Midbrain (tissue), 1 donor: Measurements from ENCODE around the gene RSBN1L.
A peak's percentile ranks its signal among the peaks of the same experiment; 100 is the strongest.
"Not testable (repeated sequence)": the region's sequence is repeated elsewhere in the genome, so short reads cannot be mapped to it uniquely, and the experiment has no call there.

Experiments used
- DNase-seq: peaks from one replicate; lab custom pipeline; 2025; lab: John Stamatoyannopoulos, UW

Gene RSBN1L

GRCh38 chr7:77770316-77770715 is 74.1 kb downstream of the RSBN1L start:
- DNase-seq, result no peak

GRCh38 chr7:77771901-77772300 is 75.6 kb downstream of the RSBN1L start:
- DNase-seq, result no peak

GRCh38 chr7:77778535-77778934 is 82.3 kb downstream of the RSBN1L start:
- DNase-seq, result no peak

- DNase-seq, result no peak
These were observed 86.1 kb downstream of the RSBN1L start for GRCh38 chr7:77782383-77782782.

GRCh38 chr7:77783111-77783510 is 86.9 kb downstream of the RSBN1L start:
- DNase-seq, result no peak

- no peak for DNase-seq
These were observed 87.3 kb downstream of the RSBN1L start for GRCh38 chr7:77783545-77783944.

- not testable (repeated sequence) for DNase-seq
These were observed 88.2 kb downstream of the RSBN1L start for GRCh38 chr7:77784426-77784825.

- DNase-seq, result no peak
These were observed 89.8 kb downstream of the RSBN1L start for GRCh38 chr7:77786018-77786417.

- DNase-seq, result no peak
These were observed 90.5 kb downstream of the RSBN1L start for GRCh38 chr7:77786741-77787140.

- no peak for DNase-seq
These were observed 92.2 kb downstream of the RSBN1L start for GRCh38 chr7:77788327-77788902.

GRCh38 chr7:77791336-77791735 is 95.1 kb downstream of the RSBN1L start:
- DNase-seq, result no peak

- DNase-seq, result no peak
These were observed 95.7 kb downstream of the RSBN1L start for GRCh38 chr7:77791956-77792355.

GRCh38 chr7:77794000-77794399 is 97.7 kb downstream of the RSBN1L start:
- no peak for DNase-seq

- DNase-seq, result no peak
These were observed 99.8 kb downstream of the RSBN1L start for GRCh38 chr7:77796109-77796508.

- no peak for DNase-seq
These were observed 100.7 kb downstream of the RSBN1L start for GRCh38 chr7:77796960-77797359.

- peak; percentile 37 for DNase-seq
These were observed 101.6 kb downstream of the RSBN1L start for GRCh38 chr7:77797734-77798393.

- DNase-seq, result peak; percentile 100
These were observed 102.3 kb downstream of the RSBN1L start, which contains the start of the genes PHTF2 and TMEM60 for GRCh38 chr7:77798394-77799077. PHTF2 (plus strand) TSS chr7:77798773. TMEM60 (minus strand) TSS chr7:77798434; CDS start chr7:77794373, 4,061 bp downstream.

GRCh38 chr7:77799078-77799964 is 103.1 kb downstream of the RSBN1L start:
- DNase-seq, result peak; percentile 13

GRCh38 chr7:77800158-77800557 is 103.9 kb downstream of the RSBN1L start:
- DNase-seq, result no peak

GRCh38 chr7:77800730-77801129 is 104.5 kb downstream of the RSBN1L start:
- DNase-seq, result no peak

GRCh38 chr7:77802557-77803405 is 106.5 kb downstream of the RSBN1L start:
- DNase-seq, result no peak
